ENCODE measurements around the gene KMT5B. TPM values are rescaled to one million over a fixed set of nuclear protein-coding genes. Genes with fewer than 3 reads are reported as not detected.

Gene KMT5B
- polyA plus RNA-seq, 2 of the 4 experiments (the other 2 are of a cell fraction), result 15.2 to 27.1 TPM

DNA sequence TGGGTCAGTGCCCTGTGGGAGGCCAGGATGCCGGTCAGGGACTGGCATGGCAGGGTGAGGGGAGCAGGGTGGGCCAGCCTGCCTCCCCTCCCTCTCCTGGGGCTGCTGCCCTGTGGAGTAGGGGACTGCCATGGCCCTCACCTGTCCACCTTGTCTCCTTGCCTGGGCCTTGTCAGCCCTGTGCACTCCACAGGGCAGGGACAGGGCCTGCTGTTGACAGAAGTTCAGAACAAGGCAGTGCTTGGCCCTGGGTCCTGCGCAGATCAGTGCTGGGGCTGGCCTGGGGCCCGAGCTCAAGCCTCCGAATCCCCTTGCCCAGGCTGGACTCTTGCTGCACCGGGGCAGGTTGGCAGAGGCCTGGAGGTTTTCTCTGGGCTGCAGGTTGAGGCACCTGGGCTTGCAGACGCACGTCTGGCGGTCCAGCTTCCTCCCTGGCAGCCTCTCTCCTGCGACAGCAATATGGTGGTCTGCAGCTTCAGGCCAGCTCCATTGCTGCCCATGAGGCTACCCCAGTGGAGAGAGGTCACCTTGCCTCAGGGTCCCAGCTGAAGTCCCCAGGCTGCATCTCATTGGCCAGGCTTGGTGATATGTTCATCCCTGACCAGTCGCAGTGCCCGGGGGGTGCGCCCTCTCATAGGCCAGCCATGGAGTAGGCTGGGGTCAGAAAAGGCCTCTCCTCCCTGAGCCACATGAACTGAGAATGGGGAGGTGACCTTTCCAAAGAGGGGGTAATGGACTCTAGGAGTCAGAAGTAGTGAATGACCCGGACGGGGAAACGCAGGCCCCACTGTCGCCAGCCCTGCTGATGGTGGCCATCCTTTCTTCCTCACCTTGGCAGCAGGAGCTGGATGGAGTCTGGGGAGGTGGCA, 70.4 kb downstream of the KMT5B start:
- TF ChIP-seq, protein P1, sequence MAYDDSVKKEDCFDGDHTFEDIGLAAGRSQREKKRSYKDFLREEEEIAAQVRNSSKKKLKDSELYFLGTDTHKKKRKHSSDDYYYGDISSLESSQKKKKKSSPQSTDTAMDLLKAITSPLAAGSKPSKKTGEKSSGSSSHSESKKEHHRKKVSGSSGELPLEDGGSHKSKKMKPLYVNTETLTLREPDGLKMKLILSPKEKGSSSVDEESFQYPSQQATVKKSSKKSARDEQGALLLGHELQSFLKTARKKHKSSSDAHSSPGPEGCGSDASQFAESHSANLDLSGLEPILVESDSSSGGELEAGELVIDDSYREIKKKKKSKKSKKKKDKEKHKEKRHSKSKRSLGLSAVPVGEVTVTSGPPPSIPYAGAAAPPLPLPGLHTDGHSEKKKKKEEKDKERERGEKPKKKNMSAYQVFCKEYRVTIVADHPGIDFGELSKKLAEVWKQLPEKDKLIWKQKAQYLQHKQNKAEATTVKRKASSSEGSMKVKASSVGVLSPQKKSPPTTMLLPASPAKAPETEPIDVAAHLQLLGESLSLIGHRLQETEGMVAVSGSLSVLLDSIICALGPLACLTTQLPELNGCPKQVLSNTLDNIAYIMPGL (CRISPR knock-in tag; IDR thresholded peaks at IDR 0.05; ENCODE audit: borderline replicate concordance), result no peak
- TF ChIP-seq MAZ (IDR thresholded peaks at IDR 0.05; ENCODE audit: borderline replicate concordance, low read depth, low read length) (no peak), TP53 (CRISPR knock-in tag; IDR thresholded peaks at IDR 0.05) (no peak)

GRCh38 chr11:68142028-68142412, 71.1 kb downstream of the KMT5B start:
- ChIA-PET POLR2A (interaction anchor here (0.6 kb wide), 1 partner anchor 137 kb away, joined by 5 read pairs; no protein-coding TSS in a partner anchor), CTCF (interaction anchor here (1.1 to 1.7 kb wide), 2 partner anchors 8 to 11 kb away, joined by 3 to 4 read pairs; no protein-coding TSS in a partner anchor)
- TF ChIP-seq MYC (IDR thresholded peaks at IDR 0.05; ENCODE audit: borderline replicate concordance, low read length) (no peak), RFX5 (IDR thresholded peaks at IDR 0.05) (no peak), BCL3 (IDR thresholded peaks at IDR 0.05) (no peak), MAFK (IDR thresholded peaks at IDR 0.05; ENCODE audit: partially characterized antibody) (no peak), KDM1A (IDR thresholded peaks at IDR 0.05; ENCODE audit: low read depth) (no peak), JUNB (IDR thresholded peaks at IDR 0.05) (no peak), MAZ (IDR thresholded peaks at IDR 0.05; ENCODE audit: borderline replicate concordance, low read depth, low read length) (no peak), HOXB13 (CRISPR knock-in tag; IDR thresholded peaks at IDR 0.05; ENCODE audit: low read depth) (no peak)
- TF ChIP-seq, protein P2, sequence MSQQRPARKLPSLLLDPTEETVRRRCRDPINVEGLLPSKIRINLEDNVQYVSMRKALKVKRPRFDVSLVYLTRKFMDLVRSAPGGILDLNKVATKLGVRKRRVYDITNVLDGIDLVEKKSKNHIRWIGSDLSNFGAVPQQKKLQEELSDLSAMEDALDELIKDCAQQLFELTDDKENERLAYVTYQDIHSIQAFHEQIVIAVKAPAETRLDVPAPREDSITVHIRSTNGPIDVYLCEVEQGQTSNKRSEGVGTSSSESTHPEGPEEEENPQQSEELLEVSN (IDR thresholded peaks at IDR 0.05; ENCODE audit: borderline replicate concordance, low read depth), result no peak
- TF ChIP-seq, protein P1 (CRISPR knock-in tag; IDR thresholded peaks at IDR 0.05; ENCODE audit: borderline replicate concordance), result no peak
- no peak overlapping the region for H3K4me3 ChIP-seq
- H3K4me1 ChIP-seq, result peaks cover 40% of the 10 kb centered on the region
- WGBS (ENCODE audit: missing lambda C conversion rate), result 94% methylated on average over 13 of the region's 13 CpGs
- no peaks in the 10 kb centered on the region for H3K9me3 ChIP-seq
- ATAC-seq (no peak), FAIRE-seq (no peak), DNase-seq (ENCODE audit: low read depth in 1 of 2, low spot score in 1 of 2) (no peak)
- peak overlapping the region; percentile 9 to 38; a peak in 1 of 6 replicates for H3K27ac ChIP-seq
- no peak overlapping the region for H3K4me2 ChIP-seq

More for the DNA sequence above, 70.4 kb downstream of the KMT5B start:
- H3K9me3 ChIP-seq, result no peaks in the 10 kb centered on the region
- H3K4me2 ChIP-seq, result no peak overlapping the region
- DNase-seq (ENCODE audit: low read depth in 1 of 2, low spot score in 1 of 2), result no peak
- no peak overlapping the region for H3K4me3 ChIP-seq
- WGBS (ENCODE audit: missing lambda C conversion rate), result 85% methylated on average over 16 of the region's 16 CpGs
- CTCF ChIA-PET, result interaction anchor here (0.9 to 1.7 kb wide), 3 partner anchors 9 to 155 kb away, joined by 3 to 4 read pairs (median 3); no protein-coding TSS in a partner anchor
- peak overlapping the region; percentile 38 to 43; a peak in 4 of 6 replicates for H3K27ac ChIP-seq
- no peak for FAIRE-seq
- no peak for ATAC-seq
- peaks cover 42% of the 10 kb centered on the region for H3K4me1 ChIP-seq
- POLR2A ChIA-PET, result interaction anchor here (0.6 kb wide), 1 partner anchor 137 kb away, joined by 5 read pairs; no protein-coding TSS in a partner anchor

DNA sequence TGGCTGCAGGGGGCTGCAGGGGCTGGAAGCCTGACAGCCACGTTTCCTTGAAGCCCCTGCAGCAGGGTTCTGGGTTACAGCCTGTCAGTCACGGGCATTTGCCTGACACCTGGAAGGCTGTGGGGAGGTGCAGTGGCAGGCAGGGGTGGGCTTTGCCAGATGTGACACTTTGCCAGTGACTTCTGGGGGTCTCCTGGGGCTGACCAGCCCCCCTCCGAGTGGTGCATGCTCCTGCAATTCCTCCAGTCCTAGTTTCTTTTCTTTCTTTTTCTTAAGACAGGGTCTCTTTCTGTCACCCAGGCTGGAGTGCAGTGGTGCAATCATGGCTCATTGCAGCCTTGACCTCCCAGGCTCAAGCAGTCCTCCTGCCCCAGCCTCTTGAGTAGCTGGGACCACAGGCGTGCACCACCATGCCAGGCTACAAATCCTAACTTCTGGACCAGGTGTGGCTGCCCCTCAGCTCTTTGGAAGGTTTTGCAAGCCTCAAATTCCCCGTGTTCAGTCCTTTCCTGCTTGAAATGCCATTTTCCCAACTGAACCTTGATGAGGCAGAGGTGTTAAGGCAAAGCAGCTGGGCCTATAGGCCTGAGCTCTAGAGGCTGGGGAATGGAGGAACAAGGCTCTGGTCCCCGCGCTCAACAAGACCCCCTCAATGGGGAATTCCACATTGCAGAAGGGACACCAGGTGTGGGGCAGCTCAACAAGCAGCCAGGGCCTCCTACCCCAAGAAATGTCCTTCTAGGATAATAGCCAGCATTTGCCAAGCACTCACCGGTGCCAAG, 71.7 kb downstream of the KMT5B start:
- ChIA-PET CTCF (interaction anchor here (1.7 kb wide), 1 partner anchor 8 kb away, joined by 4 read pairs; no protein-coding TSS in a partner anchor), POLR2A (interaction anchor here (0.6 kb wide), 1 partner anchor 136 kb away, joined by 5 read pairs; no protein-coding TSS in a partner anchor)
- no peak for ATAC-seq
- WGBS (ENCODE audit: missing lambda C conversion rate), result 67% methylated on average over 7 of the region's 8 CpGs
- no peak for DNase-seq (ENCODE audit: low read depth in 1 of 2, low spot score in 1 of 2)
- Histone ChIP-seq H3K4me3 (no peak overlapping the region), H3K9me3 (no peaks in the 10 kb centered on the region), H3K4me1 (peaks cover 35% of the 10 kb centered on the region), H3K4me2 (no peak overlapping the region), H3K27ac (peak overlapping the region in 1 of 2 experiments; percentile 11; a peak in 2 of 6 replicates)
- no peak for FAIRE-seq
- TF ChIP-seq HEYL (CRISPR knock-in tag; IDR thresholded peaks at IDR 0.05) (no peak), JUN (IDR thresholded peaks at IDR 0.05) (no peak), RNF2 (IDR thresholded peaks at IDR 0.05; ENCODE audit: borderline replicate concordance, low read depth) (no peak), MAZ (IDR thresholded peaks at IDR 0.05; ENCODE audit: borderline replicate concordance, low read depth, low read length) (no peak), RFX5 (IDR thresholded peaks at IDR 0.05) (no peak), EP300 (IDR thresholded peaks at IDR 0.05) (no peak)
- TF ChIP-seq, protein P2 (IDR thresholded peaks at IDR 0.05; ENCODE audit: borderline replicate concordance, low read depth), result no peak
